ENCODE data around the gene ELMO1.

DNA sequence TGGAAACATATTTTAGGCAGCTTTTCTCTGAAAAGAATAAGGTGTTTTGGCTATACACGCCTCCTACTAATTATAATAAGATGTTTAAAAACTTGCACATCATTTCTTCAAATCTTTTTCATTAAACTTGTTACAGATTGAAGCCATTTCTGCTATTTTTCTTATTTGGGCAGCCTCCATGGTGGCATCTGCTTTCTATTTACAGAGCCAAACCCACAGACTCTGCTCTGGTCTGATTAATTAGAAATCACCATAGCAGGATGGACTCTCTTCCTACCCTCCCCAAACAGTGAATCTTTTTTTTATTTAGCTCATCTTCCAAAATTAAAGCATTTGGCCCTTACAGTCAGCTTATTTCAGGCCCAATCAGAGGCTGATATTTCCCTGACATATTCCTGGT, 638.6 kb downstream of the ELMO1 start:
- TF ChIP-seq, protein P1, sequence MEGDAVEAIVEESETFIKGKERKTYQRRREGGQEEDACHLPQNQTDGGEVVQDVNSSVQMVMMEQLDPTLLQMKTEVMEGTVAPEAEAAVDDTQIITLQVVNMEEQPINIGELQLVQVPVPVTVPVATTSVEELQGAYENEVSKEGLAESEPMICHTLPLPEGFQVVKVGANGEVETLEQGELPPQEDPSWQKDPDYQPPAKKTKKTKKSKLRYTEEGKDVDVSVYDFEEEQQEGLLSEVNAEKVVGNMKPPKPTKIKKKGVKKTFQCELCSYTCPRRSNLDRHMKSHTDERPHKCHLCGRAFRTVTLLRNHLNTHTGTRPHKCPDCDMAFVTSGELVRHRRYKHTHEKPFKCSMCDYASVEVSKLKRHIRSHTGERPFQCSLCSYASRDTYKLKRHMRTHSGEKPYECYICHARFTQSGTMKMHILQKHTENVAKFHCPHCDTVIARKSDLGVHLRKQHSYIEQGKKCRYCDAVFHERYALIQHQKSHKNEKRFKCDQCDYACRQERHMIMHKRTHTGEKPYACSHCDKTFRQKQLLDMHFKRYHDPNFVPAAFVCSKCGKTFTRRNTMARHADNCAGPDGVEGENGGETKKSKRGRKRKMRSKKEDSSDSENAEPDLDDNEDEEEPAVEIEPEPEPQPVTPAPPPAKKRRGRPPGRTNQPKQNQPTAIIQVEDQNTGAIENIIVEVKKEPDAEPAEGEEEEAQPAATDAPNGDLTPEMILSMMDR (conservative IDR thresholded peaks at IDR 0.05; ENCODE audit: low read depth in 2 of 2), result no peak
- TF ChIP-seq NANOG (IDR thresholded peaks at IDR 0.05; ENCODE audit: borderline replicate concordance), result no peak
- TF ChIP-seq CREB1 (CRISPR knock-in tag; IDR thresholded peaks at IDR 0.05; ENCODE audit: low read depth), result no peak
- TF ChIP-seq EZH2 (IDR thresholded peaks at IDR 0.05; ENCODE audit: low read depth, unreplicated experiment), result no peak
- TF ChIP-seq POLR2AphosphoS5 (IDR thresholded peaks at IDR 0.05; ENCODE audit: low read depth), result no peak

Data from GM23338 (cell line).